ENCODE results near the gene VPS35L.

The VPS35L gene

GRCh38 chr16:19595043-19595767 is 39.7 kb downstream of the VPS35L start:
- no peak for DNase-seq (ENCODE audit: low spot score)

GRCh38 chr16:19598805-19599510 is 43.5 kb downstream of the VPS35L start:
- DNase-seq (ENCODE audit: low spot score): no peak

- DNase-seq (ENCODE audit: low spot score): no peak
These were observed 44.6 kb downstream of the VPS35L start for GRCh38 chr16:19599968-19600716.

- peak; percentile 59 for DNase-seq (ENCODE audit: low spot score)
These were observed 45.8 kb downstream of the VPS35L start for GRCh38 chr16:19601083-19601976.

- DNase-seq (ENCODE audit: low spot score): no peak
These were observed 49.4 kb downstream of the VPS35L start for GRCh38 chr16:19604911-19605310.

- DNase-seq (ENCODE audit: low spot score): no peak
These were observed 50.2 kb downstream of the VPS35L start for GRCh38 chr16:19605701-19606100.

- no peak for DNase-seq (ENCODE audit: low spot score)
These were observed 52.2 kb downstream of the VPS35L start for GRCh38 chr16:19607616-19608280.

- no peak for DNase-seq (ENCODE audit: low spot score)
These were observed 53.9 kb downstream of the VPS35L start for GRCh38 chr16:19609359-19609758.

GRCh38 chr16:19610200-19610599 is 54.7 kb downstream of the VPS35L start:
- DNase-seq (ENCODE audit: low spot score): no peak

- DNase-seq (ENCODE audit: low spot score): no peak
These were observed 58.3 kb downstream of the VPS35L start for GRCh38 chr16:19613834-19614233.

- no peak for DNase-seq (ENCODE audit: low spot score)
These were observed 60.7 kb downstream of the VPS35L start for GRCh38 chr16:19616241-19616640.

GRCh38 chr16:19618876-19619275 is 63.4 kb downstream of the VPS35L start:
- no peak for DNase-seq (ENCODE audit: low spot score)

GRCh38 chr16:19621445-19621844 is 65.9 kb downstream of the VPS35L start:
- DNase-seq (ENCODE audit: low spot score): no peak

GRCh38 chr16:19625039-19625438 is 69.5 kb downstream of the VPS35L start:
- no peak for DNase-seq (ENCODE audit: low spot score)

GRCh38 chr16:19636436-19637267 is 81.1 kb downstream of the VPS35L start:
- DNase-seq (ENCODE audit: low spot score): no peak

GRCh38 chr16:19639986-19640421 is 84.5 kb downstream of the VPS35L start:
- DNase-seq (ENCODE audit: low spot score): no peak

- no peak for DNase-seq (ENCODE audit: low spot score)
These were observed 87.0 kb downstream of the VPS35L start for GRCh38 chr16:19642501-19642900.

GRCh38 chr16:19644877-19645276 is 89.4 kb downstream of the VPS35L start:
- DNase-seq (ENCODE audit: low spot score): peak; percentile 35

GRCh38 chr16:19645557-19645981 is 90.1 kb downstream of the VPS35L start:
- no peak for DNase-seq (ENCODE audit: low spot score)

GRCh38 chr16:19649980-19650379 is 94.5 kb downstream of the VPS35L start:
- no peak for DNase-seq (ENCODE audit: low spot score)
